Body of pancreas (tissue), 4 donors: ENCODE results near the gene LPP.

Experiments used
- CTCF ChIP-seq, 7 experiments: fragments of 450-650 bp in 4 of 7; fragments of 200-600 bp in 3 of 7; sonication (generic) in 3 of 7; IDR thresholded peaks; one replicate each; pipeline ENCODE4 v1.5.1; 2016 to 2019; ENCODE audit warnings: antibody characterized with exemption in 7 of 7
- POLR2A ChIP-seq, 3 donors: fragments of 450-650 bp; IDR thresholded peaks; one replicate each; pipeline ENCODE4 v1.6.1; 2016; ENCODE audit warnings: antibody characterized with exemption in 3 of 3, mild to moderate bottlenecking in 2 of 3

GRCh38 chr3:188476935-188477334 lies 323.0 kb downstream of the LPP start:
- TF ChIP-seq POLR2A (IDR thresholded peaks at IDR 0.05) (no peak), CTCF (IDR thresholded peaks at IDR 0.05) (no peak)
